Measurements from ENCODE around the gene LORICRIN.

Gene LORICRIN

DNA sequence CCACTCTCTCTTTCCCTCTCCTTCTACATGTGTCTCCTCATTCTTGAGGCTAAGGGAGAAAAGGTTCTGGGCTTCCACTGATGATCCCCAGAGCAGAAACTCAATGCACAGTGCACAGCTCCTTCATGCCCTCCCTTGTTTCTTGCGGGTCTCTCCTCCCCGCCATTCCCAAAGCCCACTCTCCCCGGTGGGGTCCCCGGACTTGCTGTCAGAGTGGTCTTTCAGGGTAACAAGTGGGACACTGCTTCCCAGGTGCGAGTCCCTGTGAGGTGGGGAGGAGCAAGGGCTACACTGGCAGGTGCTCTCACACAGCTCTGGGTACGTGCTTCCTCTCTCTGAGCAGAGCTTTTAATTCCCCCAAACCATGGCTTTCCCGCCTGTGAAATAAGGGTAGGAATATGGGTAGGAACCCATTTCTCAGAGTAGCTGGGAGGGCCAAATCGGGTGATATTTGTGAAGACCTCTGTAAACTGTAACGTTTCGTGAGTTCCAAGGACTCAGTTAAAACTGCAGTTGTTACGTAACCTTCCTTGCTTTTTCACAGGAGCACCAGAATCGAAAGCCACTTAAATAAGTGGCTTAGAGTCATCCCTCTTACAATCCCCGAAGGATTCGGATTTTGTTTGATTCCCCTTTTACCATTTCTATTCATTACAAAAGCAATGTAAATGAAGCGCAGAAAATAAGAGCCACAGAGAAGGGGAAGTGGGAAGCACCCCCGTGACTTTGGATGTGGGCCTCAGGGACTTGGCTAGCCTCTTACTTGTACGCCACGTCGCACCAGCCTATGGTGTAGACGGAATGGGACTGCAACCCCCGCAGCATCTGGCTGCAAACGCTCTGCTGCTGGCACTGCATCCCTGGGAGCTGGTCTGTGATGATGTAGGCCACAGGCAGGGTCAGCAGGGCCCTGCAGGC lies 47.1 kb downstream of the LORICRIN start:
- no peak for DNase-seq (ENCODE audit: low spot score)

DNA sequence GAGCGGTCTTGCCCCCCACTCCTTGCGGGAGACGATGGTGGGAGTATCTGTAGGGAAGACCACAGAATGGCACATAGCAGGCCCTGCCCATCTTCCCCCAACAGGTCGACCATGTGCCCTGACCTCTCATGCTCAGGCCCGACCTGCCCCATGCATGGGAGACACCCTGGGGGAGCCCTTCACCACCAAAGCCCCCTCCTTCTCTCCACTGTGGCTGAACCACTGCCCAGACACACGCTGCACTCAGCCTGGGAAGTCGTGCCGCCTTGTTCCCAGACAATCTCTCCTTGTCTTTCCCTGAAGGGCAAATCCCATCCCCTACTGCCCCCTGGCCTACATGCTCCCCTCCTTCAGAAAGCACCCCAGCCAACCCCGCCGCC lies 47.7 kb downstream of the LORICRIN start:
- DNase-seq (ENCODE audit: low spot score): no peak

DNA sequence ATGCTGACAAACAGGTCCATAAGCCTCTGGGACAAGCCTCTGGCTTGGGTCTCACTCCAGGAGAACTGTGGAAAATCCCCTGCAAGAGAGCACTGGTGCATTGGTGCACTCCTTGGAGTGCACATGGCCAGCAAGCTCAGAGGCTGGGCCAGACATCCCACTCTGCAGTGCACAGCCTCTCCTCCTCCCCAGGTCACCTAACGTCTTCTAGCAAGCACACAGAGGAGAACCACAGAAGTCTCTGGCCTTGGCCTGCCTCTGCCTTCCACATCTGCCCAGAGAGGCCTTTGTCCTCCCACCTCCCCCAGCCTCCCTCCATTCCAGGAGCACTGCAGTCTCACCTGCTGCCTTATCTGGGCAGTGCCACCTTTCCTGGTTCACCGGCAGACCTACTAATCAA lies 49.1 kb downstream of the LORICRIN start:
- no peak for DNase-seq (ENCODE audit: low spot score)

DNA sequence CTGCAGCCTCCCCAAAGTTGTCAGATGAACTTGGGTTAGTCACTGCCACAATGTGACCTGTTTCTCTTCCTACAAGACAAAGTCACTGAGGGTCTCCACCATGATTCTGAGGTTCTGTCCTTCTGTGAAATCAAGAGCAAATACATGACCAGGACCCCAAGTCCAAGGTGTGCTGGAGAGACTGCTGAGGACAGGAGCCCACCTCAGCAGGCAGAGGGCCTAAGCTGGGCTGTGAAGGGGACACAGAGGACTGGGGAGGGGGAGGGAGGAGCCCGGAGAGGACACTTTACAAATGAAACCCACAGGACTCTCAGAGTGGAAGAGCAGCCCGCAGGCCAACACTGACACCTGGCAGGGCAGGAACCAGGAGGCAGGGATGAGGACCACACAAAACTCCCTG lies 50.0 kb downstream of the LORICRIN start:
- DNase-seq (ENCODE audit: low spot score): no peak

DNA sequence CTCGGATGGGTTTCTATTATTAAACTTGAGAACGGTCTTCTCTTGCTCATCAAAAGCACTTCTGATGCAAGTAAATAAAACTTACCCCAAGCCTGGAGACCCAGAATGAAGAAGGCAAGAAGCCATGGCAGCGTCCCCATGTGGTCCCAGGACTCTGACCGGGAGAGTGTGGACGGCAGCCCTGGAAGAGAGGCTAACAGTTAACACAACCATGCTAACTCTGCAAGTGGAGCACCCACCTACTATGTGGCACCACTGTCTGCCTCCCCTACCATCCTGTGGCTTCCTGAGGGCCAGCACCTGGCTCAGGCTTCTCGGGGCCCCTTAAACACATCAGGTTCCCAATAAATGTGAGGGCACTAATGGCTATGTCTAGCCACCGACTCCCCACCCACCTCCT lies 51.0 kb downstream of the LORICRIN start:
- no peak for DNase-seq (ENCODE audit: low spot score)
